CD1c-positive myeloid dendritic cell (primary cell): ENCODE results near the gene WDR62.

Source experiments
- DNase-seq: peaks from one replicate; pipeline ENCODE4 v3.0.0-alpha.2; 2016; ENCODE audit errors: extremely low spot score

Gene WDR62

DNA sequence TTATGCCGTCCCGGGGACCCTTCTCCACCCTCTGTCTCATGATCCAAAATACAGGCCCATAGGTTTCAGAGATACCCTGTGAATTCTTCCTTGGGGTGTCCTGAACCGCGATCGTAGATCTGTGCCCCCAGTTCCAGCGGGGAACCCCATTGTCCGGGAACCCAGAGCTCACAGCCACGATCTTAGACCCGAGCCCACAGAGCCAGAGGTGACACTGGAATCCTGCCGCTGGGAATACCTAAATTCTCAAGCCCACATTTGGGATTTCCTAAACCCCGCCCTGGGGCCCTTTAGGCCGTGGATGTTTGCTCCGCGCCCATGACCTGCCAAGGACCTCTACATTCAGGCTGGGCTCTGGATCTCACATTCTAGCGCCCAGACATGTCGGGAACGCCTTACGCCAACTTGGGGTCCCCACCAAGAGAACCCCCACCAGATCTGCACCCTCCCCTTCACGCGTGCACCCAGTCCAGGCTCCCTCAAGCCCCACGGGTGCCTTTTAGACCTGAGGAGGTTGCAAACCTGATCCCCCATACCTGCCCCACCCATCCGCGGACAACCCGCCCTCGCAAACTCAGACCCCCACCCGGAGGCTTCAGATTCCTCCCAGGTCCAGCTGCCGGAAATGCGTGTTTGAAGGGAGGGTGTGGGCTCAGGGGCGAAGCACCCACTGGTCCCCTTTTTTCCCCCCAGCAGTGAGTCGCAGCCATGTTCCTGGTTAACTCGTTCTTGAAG lies 85.8 kb downstream of the WDR62 start:
- DNase-seq: peak; percentile 20

DNA sequence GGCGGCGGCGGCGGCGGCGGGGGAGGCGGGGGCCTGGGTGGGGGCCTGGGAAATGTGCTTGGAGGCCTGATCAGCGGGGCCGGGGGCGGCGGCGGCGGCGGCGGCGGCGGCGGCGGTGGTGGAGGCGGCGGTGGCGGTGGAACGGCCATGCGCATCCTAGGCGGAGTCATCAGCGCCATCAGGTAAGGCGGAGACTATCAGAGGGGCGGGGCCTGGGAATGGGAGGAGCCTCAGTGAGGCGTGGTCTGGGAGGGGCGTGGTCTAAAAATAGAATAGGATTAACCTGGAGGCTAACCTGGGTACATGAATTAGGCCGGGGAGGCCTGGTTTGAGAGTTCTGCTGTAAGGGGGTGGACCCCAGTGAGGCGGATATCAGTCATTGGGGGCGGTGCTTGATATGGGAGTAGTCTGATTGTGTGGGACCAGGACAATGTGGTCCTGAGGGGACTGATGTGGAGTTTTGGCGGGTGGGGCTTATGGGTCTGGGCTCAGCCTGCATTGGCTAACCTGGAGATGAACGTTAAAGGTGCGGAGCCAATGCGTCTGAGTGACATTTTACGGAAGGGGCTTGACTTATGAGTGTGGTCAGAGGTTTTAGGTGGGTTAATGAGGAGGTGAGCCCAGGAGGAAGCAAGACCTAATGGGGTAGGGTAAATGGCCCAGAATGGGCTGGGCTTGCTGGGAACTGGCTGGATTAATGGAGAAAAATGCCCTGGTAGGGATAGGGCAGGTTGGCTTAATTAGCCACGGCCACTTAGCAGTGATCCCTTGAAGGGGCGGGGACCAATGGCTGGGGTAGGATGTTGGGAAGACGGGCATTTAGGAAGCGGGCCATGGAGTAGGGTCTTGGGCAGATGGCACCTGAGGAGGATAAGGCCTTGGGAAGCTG lies 86.6 kb downstream of the WDR62 start:
- peak; percentile 92 for DNase-seq

DNA sequence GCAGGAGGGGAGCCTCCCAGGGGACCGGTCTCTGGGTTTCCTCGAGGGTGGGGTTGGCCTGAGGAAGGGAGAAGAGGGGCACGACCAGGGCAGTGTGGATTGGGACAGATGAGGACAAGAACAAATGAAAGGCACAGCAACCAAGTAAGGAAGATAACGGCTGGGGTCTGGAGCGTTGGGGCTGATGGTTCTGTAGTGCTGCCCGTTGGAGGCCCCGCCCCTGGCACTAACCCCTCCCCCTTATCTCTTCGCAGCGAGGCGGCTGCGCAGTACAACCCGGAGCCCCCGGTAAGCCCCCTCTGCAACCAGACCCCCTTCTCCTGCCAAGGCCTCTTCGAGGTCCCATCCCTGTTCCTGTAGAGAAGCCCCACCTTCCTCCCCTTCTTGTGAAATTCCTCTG lies 87.3 kb downstream of the WDR62 start:
- no peak for DNase-seq

DNA sequence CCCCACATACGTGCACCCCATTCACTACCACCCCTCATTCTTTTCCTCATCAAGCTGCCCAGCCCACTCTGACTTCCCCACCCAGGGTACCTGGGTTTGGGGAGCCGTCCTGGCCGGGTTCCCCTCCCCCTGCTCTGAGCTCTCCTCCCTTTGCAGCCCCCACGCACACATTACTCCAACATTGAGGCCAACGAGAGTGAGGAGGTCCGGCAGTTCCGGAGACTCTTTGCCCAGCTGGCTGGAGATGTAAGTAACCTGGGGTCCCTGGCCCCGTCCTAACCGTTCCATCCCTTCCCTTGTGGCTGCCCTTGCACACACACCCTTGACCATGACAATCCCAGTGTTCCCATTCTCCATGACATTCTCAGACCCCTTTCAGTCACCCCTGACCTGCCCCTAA lies 87.8 kb downstream of the WDR62 start:
- DNase-seq: no peak

DNA sequence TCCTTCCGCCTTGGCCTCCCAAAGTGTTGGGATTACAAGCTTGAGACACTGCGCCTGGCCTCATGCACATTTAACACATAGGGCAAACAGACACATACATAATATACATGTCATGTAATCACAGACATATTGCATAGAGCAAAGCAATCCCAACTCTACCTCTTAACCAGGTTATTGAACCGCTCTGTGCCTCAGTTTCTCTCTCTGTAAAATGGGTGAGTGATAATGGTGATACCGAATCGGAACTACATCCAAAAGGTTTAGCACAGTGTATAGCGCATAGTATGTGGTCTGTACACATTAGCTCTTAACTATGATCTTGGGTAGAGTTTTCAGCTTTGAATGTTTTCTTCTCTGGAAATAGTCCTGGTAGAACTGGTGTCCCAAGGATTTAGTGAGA lies 89.9 kb downstream of the WDR62 start:
- no peak for DNase-seq

DNA sequence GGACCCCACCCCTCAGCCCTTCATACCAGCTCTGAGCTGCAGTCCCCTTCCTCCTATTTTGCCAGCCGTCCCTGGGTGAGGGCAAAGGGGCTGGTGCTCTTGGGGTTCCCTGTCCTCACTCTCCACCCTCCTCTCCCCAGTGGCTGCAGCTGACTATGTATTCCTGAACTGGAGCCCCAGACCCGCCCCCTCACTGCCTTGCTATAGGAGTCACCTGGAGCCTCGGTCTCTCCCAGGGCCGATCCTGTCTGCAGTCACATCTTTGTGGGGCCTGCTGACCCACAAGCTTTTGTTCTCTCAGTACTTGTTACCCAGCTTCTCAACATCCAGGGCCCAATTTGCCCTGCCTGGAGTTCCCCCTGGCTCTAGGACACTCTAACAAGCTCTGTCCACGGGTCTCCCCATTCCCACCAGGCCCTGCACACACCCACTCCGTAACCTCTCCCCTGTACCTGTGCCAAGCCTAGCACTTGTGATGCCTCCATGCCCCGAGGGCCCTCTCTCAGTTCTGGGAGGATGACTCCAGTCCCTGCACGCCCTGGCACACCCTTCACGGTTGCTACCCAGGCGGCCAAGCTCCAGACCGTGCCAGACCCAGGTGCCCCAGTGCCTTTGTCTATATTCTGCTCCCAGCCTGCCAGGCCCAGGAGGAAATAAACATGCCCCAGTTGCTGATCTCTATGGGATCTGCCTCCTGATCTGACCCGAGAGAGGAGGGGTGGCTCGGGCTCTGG lies 95.1 kb downstream of the WDR62 start:
- DNase-seq: no peak

DNA sequence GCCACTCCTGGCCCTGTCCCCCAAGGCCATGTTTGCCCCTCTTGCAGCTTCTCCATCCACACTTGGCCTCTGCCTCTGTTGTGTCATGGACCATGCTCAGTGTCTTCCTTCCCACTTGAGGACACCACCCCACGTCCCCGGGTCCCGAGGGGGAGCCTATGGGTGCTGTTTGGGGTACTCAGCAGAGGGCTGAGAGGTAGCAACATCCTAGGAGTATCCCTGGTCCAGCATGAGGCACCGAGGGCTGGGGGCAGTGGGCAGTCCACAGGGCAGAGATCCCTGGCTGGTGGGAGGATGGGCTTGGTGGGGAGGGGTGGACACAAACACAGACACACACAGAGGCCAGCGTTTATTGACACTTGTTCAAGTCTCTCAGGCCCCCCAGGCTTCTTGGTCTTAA lies 95.9 kb downstream of the WDR62 start:
- no peak for DNase-seq

DNA sequence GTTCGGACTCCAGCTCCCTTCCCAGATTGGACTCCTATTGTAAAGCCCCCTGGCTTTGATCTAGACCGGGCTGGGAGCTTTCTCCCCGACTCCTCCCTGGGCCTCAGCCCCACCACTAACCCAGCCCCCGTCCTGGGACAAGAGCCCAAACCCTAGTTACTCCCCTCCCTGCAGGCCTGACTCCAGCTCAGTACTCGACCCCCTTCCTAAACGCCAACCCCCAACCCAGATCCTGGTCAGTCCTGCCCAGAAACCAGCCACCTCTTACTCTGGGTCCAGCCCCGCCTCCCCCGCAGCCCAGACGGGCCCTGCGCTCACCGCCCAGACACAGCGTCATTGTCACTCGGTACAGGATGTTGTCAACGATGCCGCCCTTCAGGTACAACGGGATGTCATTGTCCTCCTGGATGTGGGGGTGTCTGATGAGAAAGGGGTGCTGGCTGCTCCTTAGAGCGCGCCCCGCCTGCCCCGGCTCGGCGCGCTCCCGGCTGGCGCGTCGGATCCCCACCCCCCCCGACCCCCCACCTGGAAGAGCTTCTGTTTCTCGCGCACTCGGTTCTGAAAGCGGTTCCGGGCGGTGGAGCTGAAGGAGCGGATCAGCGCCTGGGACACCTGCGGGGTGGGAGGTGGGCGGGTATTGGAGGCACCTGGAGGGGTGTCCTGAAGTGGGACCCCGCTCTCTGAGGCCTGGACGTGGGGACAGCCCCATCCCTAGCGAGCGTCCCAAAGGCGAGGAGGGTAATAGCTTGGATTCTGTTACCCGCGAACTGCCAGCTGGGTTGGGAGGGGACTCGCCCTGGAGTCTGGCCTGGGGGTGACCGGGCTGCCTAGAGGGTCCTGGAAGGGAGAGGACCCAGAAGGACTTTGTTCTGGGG lies 96.7 kb downstream of the WDR62 start:
- DNase-seq: no peak

DNA sequence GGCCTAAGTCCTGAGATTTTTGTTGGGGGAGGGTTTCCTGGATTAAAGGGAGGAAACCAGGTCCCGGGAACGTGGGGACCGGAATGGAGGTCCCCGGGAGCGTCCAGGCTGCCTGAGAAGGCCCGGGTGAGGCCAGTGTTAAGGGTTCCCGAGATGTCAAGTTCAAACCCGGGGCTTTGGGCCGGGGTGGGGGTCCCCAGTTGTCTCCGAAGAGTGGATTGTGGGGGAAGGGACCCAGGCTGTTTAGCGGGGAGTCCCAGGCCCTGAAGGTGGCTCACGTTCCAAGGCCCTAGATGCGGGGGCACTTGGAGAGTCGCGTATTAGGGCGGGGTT lies 97.3 kb downstream of the WDR62 start:
- no peak for DNase-seq

DNA sequence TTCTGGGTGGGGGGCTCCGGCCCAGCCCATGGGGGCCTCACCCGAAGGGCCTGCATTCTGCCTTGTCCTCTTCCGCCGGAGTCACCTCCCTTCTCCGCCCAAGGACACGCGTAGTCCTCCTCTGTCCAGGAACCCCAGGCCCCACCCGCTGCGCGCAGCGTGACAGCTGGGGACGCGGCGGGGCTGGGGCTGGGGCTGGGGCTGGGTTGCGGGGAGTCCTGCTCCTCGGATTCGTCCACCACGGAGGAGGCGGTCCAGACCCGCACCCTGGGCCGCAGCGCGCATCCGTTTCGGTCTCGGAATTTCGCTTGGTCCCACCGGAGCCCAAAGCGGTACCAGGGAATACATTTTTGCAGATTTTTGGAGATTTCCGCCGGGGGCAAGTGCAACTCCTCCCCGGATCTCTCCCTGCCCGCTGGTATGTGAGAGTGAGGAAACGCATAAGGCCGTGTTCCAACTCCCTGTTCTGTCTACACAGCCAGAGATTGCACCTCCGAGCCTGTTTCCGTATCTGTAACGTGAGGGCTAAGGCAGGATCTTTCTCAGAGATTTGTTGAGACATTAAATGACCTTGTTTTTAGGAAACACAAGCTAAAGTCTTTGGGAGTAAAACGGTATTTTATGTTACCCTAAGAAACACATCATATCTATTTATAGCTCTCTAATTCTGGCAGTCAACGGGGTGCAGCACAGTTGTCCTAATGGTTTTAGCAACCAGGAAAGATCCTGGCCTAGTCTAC lies 97.8 kb downstream of the WDR62 start, which contains the start of gene COX7A1:
TSS of gene COX7A1 (minus strand) at position 96 of the 740 bp plus-strand sequence. CDS start at position 56, 40 bp downstream.
- DNase-seq: no peak

DNA sequence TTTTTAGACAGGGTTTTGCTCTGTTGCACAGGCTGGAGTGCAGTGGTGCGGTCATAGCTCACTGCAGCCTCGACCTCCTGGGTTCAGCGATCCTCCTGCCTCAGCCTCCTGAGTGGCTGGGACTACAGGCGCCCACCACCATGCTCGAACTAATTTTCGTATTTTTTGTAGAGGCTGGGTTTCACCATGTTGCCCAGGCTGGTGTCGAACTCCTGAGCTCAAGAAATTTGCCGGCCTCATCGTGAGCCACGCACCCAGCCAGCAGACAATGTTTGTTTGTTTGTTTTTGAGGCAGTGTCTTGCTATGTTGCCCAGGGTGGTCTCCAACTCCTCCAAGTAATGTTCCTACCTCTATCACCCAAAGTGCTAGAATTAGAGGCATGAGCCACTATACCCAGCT lies 98.4 kb downstream of the WDR62 start:
- DNase-seq: no peak
